HG03175 (cell line): ENCODE measurements around the gene CYB561.

Source experiments
- ATAC-seq: cut with Tn5 transposase; IDR thresholded peaks from one replicate; pipeline ENCODE4 v1.9.1; 2021; ENCODE audit warnings: mild to moderate bottlenecking, moderate library complexity; ENCODE audit not compliant: unreplicated experiment

The CYB561 gene

GRCh38 chr17:63436523-63437110, 9.5 kb downstream of the CYB561 start:
- ATAC-seq = no peak

- ATAC-seq = no peak
Measured at GRCh38 chr17:63435681-63436522, 10.2 kb downstream of the CYB561 start.

GRCh38 chr17:63434951-63435571, 11.0 kb downstream of the CYB561 start:
- ATAC-seq = no peak

GRCh38 chr17:63433746-63434591, 12.1 kb downstream of the CYB561 start:
- no peak for ATAC-seq

- ATAC-seq = no peak
Measured at GRCh38 chr17:63431939-63432804, 13.9 kb downstream of the CYB561 start.

- no peak for ATAC-seq
Measured at GRCh38 chr17:63431618-63431938, 14.5 kb downstream of the CYB561 start.

GRCh38 chr17:63430223-63430622, 15.9 kb downstream of the CYB561 start:
- ATAC-seq = no peak

GRCh38 chr17:63429766-63430165, 16.3 kb downstream of the CYB561 start:
- ATAC-seq = no peak

GRCh38 chr17:63426917-63427308, 19.2 kb downstream of the CYB561 start:
- no peak for ATAC-seq

GRCh38 chr17:63426041-63426916, 19.8 kb downstream of the CYB561 start:
- no peak for ATAC-seq

GRCh38 chr17:63425483-63425882, 20.6 kb downstream of the CYB561 start:
- ATAC-seq = peak; percentile 50

GRCh38 chr17:63423963-63424362, 22.1 kb downstream of the CYB561 start:
- no peak for ATAC-seq

- ATAC-seq = no peak
Measured at GRCh38 chr17:63423251-63423950, 22.7 kb downstream of the CYB561 start.

- ATAC-seq = no peak
Measured at GRCh38 chr17:63421681-63422645, 24.1 kb downstream of the CYB561 start.

GRCh38 chr17:63420868-63421680, 25.0 kb downstream of the CYB561 start:
- ATAC-seq = no peak

GRCh38 chr17:63419949-63420867, 25.9 kb downstream of the CYB561 start:
- ATAC-seq = no peak
